ENCODE results near the gene MTMR12. TPM values are rescaled to one million over a fixed set of nuclear protein-coding genes. Genes with fewer than 3 reads are reported as not detected.

The MTMR12 gene
- total and polyA plus RNA-seq, 2 experiments from 2014 or later, result 18.3 to 51.6 TPM

DNA sequence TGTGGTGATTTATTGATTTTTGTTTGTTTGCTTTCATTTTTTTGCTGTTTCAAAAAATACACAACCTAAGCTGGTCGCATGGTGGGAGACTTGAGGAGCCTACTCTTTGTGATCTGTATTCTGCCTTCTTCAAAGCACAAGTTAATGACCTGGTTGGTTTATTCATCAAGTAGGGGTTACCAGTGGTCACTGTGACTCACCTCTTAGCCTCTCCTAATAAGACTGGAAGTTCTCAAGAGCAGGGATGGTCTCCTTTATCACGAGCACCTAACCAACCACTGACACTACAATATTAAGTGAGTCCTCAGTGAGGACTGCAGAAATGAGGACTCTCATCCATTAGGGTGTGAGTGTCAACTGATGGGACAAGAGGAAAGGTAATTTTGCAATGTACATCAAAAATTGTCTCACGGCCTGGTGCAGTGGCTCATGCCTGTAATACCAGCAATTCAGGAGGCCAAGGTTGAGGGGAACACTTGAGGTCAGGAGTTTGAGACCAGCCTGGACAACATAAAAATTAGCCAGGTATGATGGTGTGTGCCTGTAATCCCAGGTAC is 13.6 kb upstream of the MTMR12 start:
- peaks cover 5% of the 10 kb centered on the region; the same call in 2 of the 3 replicates for H3K9me3 Mint-ChIP-seq
- H3K36me3 Mint-ChIP-seq (ENCODE audit: low read depth), result no peaks in the 10 kb centered on the region
- no peak overlapping the region for H3K27ac Mint-ChIP-seq
- no peak overlapping the region for H2AFZ ChIP-seq
- TF ChIP-seq, protein P1, sequence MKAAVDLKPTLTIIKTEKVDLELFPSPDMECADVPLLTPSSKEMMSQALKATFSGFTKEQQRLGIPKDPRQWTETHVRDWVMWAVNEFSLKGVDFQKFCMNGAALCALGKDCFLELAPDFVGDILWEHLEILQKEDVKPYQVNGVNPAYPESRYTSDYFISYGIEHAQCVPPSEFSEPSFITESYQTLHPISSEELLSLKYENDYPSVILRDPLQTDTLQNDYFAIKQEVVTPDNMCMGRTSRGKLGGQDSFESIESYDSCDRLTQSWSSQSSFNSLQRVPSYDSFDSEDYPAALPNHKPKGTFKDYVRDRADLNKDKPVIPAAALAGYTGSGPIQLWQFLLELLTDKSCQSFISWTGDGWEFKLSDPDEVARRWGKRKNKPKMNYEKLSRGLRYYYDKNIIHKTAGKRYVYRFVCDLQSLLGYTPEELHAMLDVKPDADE (IDR thresholded peaks at IDR 0.05), result no peak
- H3K27me3 ChIP-seq (ENCODE audit: insufficient read depth), result no peaks in the 10 kb centered on the region
- ATAC-seq, result no peak
- no peaks in the 10 kb centered on the region for H3K79me2 ChIP-seq (replicated peaks; ENCODE audit: insufficient read depth)
- no peaks in the 10 kb centered on the region for H4K20me1 ChIP-seq (replicated peaks; ENCODE audit: insufficient read depth)
- H3K9me2 ChIP-seq (ENCODE audit: insufficient read depth), result no peaks in the 10 kb centered on the region
- no peak overlapping the region for H3K4me3 Mint-ChIP-seq
- no peak overlapping the region for H3K4me3 ChIP-seq
- peaks cover 9% of the 10 kb centered on the region; the same call in 2 of the 3 replicates for H3K4me1 Mint-ChIP-seq
- no peak overlapping the region for H3K4me2 ChIP-seq
- H3F3A ChIP-seq (replicated peaks; ENCODE audit: low read depth), result no peaks in the 10 kb centered on the region
- H3K4me1 ChIP-seq (ENCODE audit: insufficient read depth), result no peaks in the 10 kb centered on the region
- H3K27ac ChIP-seq (ENCODE audit: low read depth), result no peak overlapping the region
- no peaks in the 10 kb centered on the region for H3K36me3 ChIP-seq (ENCODE audit: insufficient read depth)
- H3K27me3 Mint-ChIP-seq (ENCODE audit: insufficient read depth, low read depth, poor library complexity), result peaks cover 10% of the 10 kb centered on the region
- no peak for DNase-seq (ENCODE audit: low spot score)

DNA sequence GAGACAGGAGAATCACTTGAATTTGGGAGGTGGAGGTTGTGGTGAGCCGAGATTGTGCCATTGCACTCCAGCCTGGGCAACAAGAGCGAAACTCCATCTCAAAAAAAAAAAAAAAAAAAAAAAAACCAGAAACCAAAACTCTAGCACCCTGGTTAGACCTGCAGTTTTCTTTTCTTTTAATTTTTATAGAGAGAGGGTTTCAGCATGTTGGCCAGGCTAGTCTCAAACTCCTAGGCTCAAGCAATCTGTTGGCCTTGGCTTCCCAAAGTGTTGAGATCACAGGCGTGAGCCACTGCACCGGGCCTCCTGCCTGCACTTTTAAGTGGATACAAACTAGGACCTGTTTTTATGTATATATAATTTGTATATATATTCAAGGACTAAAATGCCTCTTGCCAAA is 12.9 kb upstream of the MTMR12 start:
- H3K4me1 ChIP-seq (ENCODE audit: insufficient read depth), result no peaks in the 10 kb centered on the region
- Mint-ChIP-seq H3K9me3 (peaks cover 5% of the 10 kb centered on the region; the same call in 2 of the 3 replicates), H3K27me3 (ENCODE audit: insufficient read depth, low read depth, poor library complexity) (peaks cover 6% of the 10 kb centered on the region), H3K4me1 (peaks cover 3% of the 10 kb centered on the region; the same call in 1 of the 3 replicates), H3K36me3 (ENCODE audit: low read depth) (no peaks in the 10 kb centered on the region), H3K4me3 (no peak overlapping the region), H3K27ac (no peak overlapping the region)
- H3K9me2 ChIP-seq (ENCODE audit: insufficient read depth), result no peaks in the 10 kb centered on the region
- no peaks in the 10 kb centered on the region for H3K79me2 ChIP-seq (replicated peaks; ENCODE audit: insufficient read depth)
- H3F3A ChIP-seq (replicated peaks; ENCODE audit: low read depth), result no peaks in the 10 kb centered on the region
- no peak overlapping the region for H3K4me2 ChIP-seq
- H3K36me3 ChIP-seq (ENCODE audit: insufficient read depth), result no peaks in the 10 kb centered on the region
- no peak for ATAC-seq
- no peak overlapping the region for H2AFZ ChIP-seq
- no peak overlapping the region for H3K27ac ChIP-seq (ENCODE audit: low read depth)
- DNase-seq (ENCODE audit: low spot score), result no peak
- no peak overlapping the region for H3K4me3 ChIP-seq
- no peaks in the 10 kb centered on the region for H4K20me1 ChIP-seq (replicated peaks; ENCODE audit: insufficient read depth)
- H3K27me3 ChIP-seq (ENCODE audit: insufficient read depth), result no peaks in the 10 kb centered on the region
- TF ChIP-seq NANOG (IDR thresholded peaks at IDR 0.05; ENCODE audit: borderline replicate concordance) (no peak), ZNF114 (CRISPR knock-in tag; IDR thresholded peaks at IDR 0.05) (no peak), POLR2AphosphoS5 (IDR thresholded peaks at IDR 0.05; ENCODE audit: low read depth) (no peak), CREB1 (CRISPR knock-in tag; IDR thresholded peaks at IDR 0.05; ENCODE audit: low read depth) (no peak), STAT1 (IDR thresholded peaks at IDR 0.05; ENCODE audit: unreplicated experiment) (no peak), EZH2phosphoT487 (IDR thresholded peaks at IDR 0.05; ENCODE audit: unreplicated experiment) (no peak), EZH2 (IDR thresholded peaks at IDR 0.05; ENCODE audit: low read depth, unreplicated experiment) (no peak)
- TF ChIP-seq, protein P2, sequence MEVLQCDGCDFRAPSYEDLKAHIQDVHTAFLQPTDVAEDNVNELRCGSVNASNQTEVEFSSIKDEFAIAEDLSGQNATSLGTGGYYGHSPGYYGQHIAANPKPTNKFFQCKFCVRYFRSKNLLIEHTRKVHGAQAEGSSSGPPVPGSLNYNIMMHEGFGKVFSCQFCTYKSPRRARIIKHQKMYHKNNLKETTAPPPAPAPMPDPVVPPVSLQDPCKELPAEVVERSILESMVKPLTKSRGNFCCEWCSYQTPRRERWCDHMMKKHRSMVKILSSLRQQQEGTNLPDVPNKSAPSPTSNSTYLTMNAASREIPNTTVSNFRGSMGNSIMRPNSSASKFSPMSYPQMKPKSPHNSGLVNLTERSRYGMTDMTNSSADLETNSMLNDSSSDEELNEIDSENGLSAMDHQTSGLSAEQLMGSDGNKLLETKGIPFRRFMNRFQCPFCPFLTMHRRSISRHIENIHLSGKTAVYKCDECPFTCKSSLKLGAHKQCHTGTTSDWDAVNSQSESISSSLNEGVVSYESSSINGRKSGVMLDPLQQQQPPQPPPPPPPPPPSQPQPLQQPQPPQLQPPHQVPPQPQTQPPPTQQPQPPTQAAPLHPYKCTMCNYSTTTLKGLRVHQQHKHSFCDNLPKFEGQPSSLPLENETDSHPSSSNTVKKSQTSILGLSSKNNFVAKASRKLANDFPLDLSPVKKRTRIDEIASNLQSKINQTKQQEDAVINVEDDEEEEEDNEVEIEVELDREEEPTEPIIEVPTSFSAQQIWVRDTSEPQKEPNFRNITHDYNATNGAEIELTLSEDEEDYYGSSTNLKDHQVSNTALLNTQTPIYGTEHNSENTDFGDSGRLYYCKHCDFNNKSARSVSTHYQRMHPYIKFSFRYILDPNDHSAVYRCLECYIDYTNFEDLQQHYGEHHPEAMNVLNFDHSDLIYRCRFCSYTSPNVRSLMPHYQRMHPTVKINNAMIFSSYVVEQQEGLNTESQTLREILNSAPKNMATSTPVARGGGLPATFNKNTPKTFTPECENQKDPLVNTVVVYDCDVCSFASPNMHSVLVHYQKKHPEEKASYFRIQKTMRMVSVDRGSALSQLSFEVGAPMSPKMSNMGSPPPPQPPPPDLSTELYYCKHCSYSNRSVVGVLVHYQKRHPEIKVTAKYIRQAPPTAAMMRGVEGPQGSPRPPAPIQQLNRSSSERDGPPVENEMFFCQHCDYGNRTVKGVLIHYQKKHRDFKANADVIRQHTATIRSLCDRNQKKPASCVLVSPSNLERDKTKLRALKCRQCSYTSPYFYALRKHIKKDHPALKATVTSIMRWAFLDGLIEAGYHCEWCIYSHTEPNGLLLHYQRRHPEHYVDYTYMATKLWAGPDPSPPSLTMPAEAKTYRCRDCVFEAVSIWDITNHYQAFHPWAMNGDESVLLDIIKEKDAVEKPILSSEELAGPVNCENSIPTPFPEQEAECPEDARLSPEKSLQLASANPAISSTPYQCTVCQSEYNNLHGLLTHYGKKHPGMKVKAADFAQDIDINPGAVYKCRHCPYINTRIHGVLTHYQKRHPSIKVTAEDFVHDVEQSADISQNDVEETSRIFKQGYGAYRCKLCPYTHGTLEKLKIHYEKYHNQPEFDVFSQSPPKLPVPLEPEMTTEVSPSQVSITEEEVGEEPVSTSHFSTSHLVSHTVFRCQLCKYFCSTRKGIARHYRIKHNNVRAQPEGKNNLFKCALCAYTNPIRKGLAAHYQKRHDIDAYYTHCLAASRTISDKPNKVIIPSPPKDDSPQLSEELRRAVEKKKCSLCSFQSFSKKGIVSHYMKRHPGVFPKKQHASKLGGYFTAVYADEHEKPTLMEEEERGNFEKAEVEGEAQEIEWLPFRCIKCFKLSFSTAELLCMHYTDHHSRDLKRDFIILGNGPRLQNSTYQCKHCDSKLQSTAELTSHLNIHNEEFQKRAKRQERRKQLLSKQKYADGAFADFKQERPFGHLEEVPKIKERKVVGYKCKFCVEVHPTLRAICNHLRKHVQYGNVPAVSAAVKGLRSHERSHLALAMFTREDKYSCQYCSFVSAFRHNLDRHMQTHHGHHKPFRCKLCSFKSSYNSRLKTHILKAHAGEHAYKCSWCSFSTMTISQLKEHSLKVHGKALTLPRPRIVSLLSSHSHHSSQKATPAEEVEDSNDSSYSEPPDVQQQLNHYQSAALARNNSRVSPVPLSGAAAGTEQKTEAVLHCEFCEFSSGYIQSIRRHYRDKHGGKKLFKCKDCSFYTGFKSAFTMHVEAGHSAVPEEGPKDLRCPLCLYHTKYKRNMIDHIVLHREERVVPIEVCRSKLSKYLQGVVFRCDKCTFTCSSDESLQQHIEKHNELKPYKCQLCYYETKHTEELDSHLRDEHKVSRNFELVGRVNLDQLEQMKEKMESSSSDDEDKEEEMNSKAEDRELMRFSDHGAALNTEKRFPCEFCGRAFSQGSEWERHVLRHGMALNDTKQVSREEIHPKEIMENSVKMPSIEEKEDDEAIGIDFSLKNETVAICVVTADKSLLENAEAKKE (CRISPR knock-in tag; IDR thresholded peaks at IDR 0.05), result no peak
- TF ChIP-seq, protein P1 (IDR thresholded peaks at IDR 0.05), result no peak
- TF ChIP-seq, protein P3, sequence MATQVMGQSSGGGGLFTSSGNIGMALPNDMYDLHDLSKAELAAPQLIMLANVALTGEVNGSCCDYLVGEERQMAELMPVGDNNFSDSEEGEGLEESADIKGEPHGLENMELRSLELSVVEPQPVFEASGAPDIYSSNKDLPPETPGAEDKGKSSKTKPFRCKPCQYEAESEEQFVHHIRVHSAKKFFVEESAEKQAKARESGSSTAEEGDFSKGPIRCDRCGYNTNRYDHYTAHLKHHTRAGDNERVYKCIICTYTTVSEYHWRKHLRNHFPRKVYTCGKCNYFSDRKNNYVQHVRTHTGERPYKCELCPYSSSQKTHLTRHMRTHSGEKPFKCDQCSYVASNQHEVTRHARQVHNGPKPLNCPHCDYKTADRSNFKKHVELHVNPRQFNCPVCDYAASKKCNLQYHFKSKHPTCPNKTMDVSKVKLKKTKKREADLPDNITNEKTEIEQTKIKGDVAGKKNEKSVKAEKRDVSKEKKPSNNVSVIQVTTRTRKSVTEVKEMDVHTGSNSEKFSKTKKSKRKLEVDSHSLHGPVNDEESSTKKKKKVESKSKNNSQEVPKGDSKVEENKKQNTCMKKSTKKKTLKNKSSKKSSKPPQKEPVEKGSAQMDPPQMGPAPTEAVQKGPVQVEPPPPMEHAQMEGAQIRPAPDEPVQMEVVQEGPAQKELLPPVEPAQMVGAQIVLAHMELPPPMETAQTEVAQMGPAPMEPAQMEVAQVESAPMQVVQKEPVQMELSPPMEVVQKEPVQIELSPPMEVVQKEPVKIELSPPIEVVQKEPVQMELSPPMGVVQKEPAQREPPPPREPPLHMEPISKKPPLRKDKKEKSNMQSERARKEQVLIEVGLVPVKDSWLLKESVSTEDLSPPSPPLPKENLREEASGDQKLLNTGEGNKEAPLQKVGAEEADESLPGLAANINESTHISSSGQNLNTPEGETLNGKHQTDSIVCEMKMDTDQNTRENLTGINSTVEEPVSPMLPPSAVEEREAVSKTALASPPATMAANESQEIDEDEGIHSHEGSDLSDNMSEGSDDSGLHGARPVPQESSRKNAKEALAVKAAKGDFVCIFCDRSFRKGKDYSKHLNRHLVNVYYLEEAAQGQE (IDR thresholded peaks at IDR 0.05; ENCODE audit: unreplicated experiment), result no peak

Data from GM23338 (cell line).